GM19025 (cell line): Measurements from ENCODE around the gene MTMR4.
"Not testable (repeated sequence)": the region's sequence is repeated elsewhere in the genome, so short reads cannot be mapped to it uniquely, and the experiment has no call there.

Experiments
- ATAC-seq: cut with Tn5 transposase; IDR thresholded peaks from one replicate; pipeline ENCODE4 v1.9.1; 2021; ENCODE audit warnings: mild to moderate bottlenecking, low read depth, moderate library complexity; ENCODE audit not compliant: unreplicated experiment

MTMR4 gene

DNA sequence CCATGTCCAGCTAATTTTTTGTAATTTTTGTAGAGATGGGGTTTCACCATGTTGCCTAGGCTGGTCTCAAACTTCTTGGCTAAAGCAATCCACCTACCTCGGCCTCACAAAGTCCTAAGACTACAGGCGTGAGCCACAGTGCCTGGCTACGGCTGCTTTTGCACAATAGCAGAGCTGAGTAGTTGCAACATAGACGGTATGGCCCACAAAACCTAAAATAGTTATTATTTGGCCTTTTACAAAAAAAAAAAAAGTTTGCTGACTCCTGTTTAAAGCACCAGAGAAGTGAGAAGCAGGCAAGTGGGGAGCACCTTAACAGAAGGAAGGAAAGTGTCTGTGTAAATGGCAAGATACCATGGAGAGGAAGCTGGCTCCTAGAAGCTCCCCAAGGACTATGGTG is 20.9 kb downstream of the MTMR4 start:
- ATAC-seq: no peak

DNA sequence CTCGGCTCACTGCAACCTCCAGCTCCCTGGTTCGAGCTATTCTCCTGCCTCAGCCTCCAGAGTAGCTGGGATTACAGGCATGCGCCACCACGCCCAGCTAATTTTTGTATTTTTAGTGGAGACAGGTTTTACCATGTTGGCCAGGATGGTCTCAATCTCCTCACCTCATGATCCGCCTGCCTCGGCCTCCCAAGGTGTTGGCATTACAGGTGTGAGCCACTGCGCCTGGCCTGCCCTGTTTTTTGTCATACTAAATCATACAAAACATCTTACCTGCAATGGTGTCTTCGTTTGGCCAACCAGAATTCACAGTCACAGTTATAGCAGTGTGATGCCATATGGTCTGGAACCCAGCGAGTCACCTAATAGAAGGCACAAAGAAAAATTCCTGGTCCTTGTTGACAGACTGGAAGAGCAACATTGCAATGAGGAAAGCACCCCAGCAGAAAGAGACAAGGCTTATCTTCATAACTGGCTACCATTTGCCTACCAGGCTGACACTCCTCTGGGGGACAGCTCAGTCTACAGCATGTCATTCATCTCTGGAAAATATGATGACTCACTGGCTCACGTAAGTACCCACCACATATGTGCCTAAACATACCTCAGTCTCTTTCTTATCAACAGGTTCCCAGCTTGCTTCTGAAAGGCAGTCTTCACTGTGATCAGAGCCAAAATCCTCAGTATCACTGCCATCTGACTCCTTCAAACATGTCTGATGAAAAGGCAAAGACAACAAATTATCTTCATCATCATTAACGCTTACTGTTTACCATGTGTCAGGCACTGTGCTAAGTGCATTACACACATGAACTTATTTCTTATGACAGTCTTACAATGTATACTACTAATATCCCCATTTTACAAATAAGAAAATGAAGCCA is 22.0 kb downstream of the MTMR4 start:
- no peak for ATAC-seq

DNA sequence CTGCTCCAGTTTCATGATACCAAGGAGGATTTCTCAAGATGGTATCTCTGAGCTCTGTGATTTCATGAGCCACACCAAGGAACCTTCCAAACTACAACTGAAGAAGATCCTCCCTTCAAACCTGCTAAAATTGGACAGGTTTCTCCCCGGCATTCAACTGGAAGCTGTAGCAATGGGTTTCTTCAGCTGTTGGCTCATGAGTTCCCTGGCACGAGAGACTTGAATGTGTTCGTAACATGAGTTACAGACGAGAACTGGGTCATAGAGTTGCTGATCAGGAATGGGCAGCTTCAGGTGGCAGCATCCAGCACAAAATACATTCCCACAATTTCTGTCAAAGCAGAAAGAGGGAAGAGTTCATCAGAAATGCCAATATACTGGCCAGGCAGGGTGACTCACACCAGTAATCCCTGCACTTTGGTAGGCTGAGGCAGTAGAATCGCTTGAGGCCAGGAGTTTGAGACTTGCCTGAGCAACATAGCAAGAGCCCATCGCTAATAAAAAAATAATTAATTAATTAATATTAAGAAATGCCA is 22.9 kb downstream of the MTMR4 start:
- no peak for ATAC-seq

DNA sequence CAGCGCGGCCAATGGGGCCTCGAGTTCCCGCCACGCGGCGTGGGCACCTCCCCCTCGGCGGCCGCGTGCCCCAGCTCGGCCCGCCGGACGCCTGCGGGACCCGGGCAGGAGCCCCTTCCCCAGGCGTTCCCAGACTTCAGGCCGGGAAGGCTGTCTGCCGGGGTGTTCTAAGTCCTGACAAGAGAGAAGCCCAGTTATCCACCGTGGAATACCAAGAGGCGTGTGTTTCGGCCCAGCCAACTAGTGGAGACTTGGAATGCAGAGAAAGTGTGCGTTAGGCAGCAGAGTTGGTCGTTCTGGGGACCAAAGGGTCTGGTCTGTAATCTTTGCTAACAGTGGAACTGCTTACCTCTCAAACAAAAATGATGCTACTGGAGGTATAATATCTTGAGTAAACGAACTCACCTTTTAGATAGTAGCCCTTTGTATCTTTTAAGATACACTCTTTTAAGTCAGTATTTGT is 26.0 kb downstream of the MTMR4 start:
- no peak for ATAC-seq

DNA sequence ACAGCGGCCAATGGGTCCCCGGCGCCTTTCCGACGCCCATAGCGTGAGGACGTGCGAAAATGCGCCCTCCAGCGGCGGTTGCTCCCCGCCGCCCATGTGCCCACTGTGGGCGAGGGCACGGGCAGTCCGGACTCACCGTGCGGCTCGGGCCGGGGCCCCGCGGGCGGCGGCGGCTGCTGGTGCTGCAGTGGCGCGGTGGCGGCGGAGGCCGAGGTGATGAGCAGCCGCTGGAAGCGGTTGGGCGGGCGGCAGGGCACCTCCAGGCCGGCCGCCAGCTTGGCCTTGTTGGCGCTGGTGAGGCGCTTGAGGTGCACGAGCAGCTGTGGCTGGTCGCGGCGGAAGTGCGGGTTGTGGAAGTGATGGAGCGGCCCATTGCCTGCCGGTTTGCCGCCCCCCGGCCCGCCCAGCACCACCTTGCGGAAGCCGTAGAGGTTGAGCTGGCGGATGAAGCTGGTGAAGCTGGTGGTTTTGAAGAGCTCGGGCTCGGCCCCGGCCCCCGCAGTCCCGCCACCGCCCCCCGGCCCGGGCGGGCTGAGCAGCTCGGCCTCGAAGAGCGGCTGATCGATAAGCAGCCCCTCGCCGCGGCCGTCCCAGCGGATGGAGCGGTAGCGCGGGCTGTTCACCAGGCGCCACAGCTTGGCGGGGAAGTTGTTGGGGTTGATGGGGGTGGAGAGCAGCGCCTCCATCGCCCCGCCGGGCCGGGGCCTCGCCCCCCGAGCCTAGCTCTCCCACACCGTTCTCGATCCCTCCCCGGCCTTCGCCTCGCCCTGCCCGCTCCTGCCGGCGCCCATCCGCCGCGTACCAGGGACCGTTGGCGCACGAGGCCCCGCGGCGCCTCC is 26.6 kb downstream of the MTMR4 start, which contains the start of gene HSF5:
HSF5 (minus strand) TSS at position 820 of the 839 bp plus-strand sequence; CDS start at position 686, 134 bp downstream.
- ATAC-seq: peak; percentile 68

DNA sequence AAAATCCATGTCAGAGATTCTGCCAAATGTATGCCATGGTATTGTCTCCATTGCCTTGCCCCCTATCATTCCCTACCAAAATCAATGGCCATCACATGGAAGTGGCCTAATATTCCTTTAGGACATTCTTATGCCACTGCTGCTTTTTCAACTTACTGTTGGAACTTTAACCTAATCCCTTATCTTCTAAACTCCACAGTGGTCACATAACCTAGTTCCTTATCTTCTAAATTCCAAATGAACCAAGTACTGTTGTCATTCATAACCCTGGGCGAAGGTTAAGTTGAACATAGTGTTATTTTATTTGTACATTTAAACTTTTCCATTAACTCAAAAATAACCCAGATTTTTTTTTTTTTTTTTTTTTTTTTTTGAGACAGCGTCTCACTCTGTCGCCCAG is 29.8 kb downstream of the MTMR4 start:
- ATAC-seq: no peak

DNA sequence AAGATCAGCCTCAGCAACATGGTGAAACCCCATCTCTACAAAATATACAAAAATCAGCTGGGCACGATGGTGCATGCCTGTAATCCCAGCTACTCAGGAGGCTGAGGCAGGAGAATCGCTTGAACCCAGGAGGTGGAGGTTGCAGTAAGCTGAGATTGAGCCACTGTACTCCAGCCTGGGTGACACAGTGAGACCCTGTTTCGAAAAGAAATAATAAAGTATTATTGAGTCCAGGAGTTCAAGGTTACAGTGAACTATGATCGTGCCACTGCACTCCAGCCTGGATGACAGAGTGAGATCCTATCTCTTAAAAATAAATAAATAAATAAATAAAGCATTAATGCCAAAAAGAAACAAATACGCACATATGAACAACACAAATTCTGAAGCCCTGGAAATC is 32.6 kb downstream of the MTMR4 start:
- ATAC-seq: not testable (repeated sequence)

DNA sequence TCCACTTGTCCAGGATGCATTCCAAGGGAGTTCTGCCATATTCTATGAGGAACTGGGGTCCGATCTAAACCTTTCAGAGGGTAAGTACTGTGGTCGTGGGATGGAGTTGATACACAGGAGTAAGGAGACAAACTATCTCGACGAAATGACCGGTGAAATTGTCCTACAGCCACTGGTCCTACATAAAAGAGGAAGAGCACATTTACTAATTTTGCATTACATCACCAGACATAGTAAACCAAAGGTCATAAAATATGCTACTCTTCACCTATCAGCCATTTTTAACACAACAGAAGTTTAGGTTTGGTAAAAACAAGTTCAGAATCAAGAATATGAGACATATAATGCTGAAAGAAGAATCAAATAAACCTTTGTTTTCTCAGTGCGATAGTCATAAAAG is 34.3 kb downstream of the MTMR4 start:
- ATAC-seq: no peak

DNA sequence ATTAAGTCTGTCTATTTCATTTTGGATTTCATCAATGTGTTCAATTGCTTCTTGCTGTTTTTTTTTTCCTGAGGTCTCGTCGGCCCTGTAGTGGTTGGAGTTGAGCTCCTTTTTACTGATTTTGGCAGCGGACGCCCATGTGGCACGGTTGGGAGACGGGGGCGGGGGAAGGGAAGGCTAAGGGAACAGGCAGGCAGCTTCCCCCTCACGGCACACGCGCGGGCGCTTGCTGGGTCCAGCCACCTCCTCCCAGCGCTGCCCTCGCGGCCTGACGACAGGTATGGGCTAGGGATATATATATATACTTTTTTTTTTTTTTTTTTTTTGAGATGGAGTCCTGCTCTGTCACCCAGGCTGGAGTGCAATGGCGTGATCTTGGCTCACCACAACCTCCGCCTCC is 37.6 kb downstream of the MTMR4 start:
- no peak for ATAC-seq

DNA sequence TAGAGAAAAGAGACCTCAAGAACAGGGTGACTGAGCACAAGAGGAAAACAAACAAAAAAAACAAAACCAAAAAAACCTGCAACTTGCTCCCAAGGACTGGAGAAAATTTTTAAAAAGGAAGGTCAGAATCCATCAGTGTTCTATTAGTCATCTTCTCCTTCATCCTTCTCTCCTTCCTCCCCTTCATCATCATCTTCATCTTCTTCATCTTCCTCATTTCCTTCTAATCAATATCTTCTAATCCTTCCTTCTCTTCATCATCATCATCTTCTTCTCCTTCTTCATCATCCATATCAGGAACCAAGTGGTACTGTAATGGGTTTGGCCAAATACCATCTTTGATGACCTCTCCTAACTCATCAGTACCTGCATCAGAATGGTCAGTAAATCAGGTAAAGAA is 38.5 kb downstream of the MTMR4 start:
- ATAC-seq: no peak

DNA sequence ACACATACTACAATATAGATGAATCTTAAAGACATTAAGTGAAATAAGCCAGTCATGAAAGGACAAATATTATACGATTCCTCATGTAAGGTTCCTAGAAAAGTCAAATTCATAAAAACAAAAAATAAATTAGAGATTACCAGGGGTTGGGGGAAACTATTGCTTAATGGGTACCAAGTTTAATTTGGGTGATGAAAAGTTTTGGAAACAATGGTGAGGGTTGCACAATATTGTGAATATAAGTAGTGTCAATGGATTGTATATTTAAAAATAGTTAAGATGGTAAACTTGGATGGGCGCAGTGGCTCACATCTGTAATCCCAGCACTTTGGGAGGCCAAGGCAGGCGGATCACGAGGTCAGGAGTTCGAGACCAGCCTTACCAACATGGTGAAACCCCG is 44.1 kb downstream of the MTMR4 start:
- ATAC-seq: no peak

DNA sequence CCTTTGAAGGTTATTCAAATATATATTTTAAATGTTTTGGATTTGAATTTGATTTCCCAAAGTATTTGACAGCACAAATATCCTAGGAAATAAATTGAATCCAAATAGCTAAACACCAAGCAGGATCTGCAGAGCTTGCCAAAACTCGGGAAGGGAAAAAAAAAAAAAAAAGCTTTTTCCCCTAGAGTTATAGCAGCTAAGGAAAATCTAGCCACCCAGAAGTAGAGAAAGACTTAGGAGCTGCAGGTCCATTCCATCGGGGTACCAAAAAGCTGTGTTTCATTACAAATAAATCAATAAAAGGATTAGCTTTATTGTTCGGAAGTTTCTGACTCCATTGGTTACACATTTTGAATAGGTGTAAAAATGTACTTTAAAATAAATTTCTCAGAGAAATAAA is 45.5 kb downstream of the MTMR4 start:
- ATAC-seq: no peak

DNA sequence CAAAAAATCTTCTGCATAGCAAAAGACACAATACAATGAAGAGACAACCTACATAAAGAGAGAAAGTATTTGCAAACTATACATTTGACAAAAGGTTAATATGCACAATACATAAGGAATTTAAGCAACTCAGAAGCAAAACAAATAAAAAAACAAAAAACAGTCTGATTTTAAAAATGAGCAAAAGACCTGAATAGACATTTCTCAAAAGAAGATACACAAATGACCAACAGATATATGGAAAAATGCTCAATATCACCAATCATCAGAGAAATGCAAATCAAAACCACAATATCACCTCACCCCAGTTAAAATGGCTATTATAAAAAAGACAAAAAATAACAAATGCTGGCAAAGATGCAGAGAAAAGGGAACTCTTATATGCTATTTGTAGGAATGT is 58.9 kb downstream of the MTMR4 start:
- no peak for ATAC-seq

DNA sequence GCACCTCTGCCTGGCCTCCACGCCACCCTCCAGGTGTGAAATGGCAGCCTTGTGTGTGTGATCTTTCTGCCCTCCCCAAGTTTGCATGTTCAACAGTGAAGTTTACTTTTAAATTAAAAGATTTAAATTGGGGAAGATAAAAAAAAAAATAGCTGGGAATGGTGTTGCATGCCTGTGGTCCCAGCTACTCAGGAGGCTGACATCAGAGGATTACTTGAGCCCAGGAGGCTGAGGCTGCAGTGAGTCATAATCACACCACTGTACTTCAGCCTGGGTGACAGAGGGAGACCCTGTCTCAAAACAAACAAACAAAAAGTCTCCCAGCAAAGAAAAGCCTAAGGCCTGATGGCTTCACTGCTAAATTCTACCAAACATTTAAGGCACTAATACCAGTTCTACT is 61.7 kb downstream of the MTMR4 start:
- ATAC-seq: no peak

DNA sequence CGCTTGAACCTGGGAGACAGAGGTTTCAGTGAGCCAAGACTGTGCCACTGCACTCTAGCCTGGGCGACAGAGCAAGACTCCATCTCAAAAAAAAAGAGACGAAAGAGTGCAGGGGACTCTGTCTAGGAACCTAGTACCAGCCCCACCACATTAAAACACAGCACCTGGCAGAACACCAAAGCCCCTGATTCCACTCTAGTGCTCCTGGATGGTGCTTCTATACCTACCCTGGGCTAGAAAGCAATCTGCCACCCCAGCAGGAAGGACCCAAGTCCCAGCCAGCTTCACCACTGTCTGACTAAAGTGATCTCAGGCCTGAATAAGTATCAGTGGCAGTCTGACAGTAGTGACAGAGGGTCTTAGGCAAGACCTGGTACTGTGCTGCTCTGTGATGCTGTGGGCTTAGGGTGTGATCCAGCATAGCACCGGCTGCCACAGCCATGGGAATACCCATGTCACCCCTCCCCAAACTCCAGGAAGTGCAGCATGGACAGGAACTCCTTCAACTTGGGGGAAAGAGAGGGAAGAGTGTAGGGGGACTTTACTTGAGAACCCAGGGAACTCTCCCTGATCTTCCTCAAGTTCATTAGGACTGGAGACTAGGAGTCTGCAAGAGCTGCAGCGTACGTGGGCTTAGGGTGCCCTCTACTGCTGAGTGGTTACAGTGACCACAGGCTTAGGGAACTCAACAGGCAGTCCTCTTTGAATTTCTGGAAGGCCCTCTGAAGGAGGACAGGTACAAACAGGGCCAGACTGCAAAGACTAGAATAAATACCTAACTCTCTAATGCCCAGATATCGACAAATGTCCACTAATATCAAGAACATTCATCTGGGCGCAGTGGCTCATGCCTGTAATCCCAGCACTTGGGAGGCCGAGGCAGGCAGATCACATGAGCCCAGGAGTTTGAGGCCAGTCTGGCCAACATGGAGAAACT is 67.1 kb downstream of the MTMR4 start:
- ATAC-seq: no peak

DNA sequence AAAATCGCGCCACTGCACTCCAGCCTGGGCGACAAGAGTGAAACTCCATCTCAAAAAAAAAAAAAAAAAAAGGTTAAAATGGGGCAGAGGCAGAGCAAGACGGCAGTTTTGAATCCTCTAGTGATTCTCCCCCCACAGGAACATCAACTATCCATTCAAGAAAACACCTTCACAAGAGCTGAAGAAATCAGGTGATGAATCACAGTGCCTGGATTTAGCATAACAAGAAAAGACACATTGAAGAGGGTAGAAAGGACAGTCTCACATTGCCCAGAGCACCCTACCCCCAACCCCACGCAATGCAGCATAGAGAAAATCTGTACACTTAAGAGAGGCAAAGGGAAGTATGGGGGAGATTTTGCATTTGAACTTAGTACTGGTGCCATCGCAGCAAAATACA is 68.4 kb downstream of the MTMR4 start:
- ATAC-seq: no peak
